Measurements from ENCODE around the gene IFITM2. TPM values are rescaled to one million over a fixed set of nuclear protein-coding genes. Genes with fewer than 3 reads are reported as not detected.

Gene IFITM2
- total RNA-seq, 3 donors from 2014 or later = 81.4 to 404 (median 129) TPM

DNA sequence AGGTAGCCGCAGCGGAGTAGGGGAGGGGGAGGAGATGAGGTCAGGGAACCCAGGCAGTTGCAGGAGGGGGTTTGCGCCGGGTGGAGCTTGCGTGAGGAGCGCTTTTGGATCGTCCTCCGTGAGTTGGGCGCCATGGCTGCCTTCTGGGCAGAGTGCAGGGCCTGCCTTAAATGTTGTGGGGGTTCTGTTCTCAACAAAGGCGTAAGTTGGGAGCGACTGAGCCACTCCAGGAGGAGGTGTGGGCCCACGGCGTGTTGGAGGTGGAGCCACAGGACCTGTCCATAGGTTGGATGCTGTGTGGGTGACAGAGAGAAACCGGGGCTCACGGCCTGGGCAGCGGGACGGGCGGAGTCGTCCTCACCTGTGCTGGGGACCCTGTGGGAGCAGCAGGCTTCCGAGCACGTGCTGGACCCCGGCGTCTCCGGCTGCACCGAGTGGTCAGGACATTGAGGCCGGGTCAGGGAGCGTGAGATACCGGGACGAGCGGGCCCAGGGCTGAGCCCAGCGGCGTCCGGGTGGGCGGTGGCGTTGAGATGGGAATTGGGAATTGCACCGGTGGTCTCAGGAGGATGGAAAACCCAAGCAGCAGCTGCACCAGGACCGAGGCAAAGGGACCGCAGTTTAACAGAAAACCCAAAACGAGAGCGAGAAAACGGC is 19.7 kb upstream of the IFITM2 start:
- no peaks in the 10 kb centered on the region for H3K36me3 ChIP-seq
- peaks cover 0 to 5% of the 10 kb centered on the region in 2 donors for H3K4me1 ChIP-seq
- peak in 1 of 2 donors; percentile 49 for DNase-seq (ENCODE audit: low spot score in 2 of 2)
- no peaks in the 10 kb centered on the region for H3K9me3 ChIP-seq
- peak overlapping the region; percentile 68 to 97 (median 72) for H3K4me3 ChIP-seq
- intact Hi-C loops (cut with DNase I; ENCODE audit: low total_unique reads) = loop anchor here (2.0 kb wide), 1 partner anchor 35 kb away; no protein-coding TSS in a partner anchor
- peaks cover 0 to 17% of the 10 kb centered on the region in 2 donors for H3K27me3 ChIP-seq
- H3K27ac ChIP-seq = peak overlapping the region; percentile 61 to 80
- TF ChIP-seq, protein P1, sequence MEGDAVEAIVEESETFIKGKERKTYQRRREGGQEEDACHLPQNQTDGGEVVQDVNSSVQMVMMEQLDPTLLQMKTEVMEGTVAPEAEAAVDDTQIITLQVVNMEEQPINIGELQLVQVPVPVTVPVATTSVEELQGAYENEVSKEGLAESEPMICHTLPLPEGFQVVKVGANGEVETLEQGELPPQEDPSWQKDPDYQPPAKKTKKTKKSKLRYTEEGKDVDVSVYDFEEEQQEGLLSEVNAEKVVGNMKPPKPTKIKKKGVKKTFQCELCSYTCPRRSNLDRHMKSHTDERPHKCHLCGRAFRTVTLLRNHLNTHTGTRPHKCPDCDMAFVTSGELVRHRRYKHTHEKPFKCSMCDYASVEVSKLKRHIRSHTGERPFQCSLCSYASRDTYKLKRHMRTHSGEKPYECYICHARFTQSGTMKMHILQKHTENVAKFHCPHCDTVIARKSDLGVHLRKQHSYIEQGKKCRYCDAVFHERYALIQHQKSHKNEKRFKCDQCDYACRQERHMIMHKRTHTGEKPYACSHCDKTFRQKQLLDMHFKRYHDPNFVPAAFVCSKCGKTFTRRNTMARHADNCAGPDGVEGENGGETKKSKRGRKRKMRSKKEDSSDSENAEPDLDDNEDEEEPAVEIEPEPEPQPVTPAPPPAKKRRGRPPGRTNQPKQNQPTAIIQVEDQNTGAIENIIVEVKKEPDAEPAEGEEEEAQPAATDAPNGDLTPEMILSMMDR (IDR thresholded peaks at IDR 0.05) = no peak
- no peak for TF ChIP-seq POLR2A (IDR thresholded peaks at IDR 0.05)
- TF ChIP-seq POLR2AphosphoS5 (IDR thresholded peaks at IDR 0.05) = no peak

DNA sequence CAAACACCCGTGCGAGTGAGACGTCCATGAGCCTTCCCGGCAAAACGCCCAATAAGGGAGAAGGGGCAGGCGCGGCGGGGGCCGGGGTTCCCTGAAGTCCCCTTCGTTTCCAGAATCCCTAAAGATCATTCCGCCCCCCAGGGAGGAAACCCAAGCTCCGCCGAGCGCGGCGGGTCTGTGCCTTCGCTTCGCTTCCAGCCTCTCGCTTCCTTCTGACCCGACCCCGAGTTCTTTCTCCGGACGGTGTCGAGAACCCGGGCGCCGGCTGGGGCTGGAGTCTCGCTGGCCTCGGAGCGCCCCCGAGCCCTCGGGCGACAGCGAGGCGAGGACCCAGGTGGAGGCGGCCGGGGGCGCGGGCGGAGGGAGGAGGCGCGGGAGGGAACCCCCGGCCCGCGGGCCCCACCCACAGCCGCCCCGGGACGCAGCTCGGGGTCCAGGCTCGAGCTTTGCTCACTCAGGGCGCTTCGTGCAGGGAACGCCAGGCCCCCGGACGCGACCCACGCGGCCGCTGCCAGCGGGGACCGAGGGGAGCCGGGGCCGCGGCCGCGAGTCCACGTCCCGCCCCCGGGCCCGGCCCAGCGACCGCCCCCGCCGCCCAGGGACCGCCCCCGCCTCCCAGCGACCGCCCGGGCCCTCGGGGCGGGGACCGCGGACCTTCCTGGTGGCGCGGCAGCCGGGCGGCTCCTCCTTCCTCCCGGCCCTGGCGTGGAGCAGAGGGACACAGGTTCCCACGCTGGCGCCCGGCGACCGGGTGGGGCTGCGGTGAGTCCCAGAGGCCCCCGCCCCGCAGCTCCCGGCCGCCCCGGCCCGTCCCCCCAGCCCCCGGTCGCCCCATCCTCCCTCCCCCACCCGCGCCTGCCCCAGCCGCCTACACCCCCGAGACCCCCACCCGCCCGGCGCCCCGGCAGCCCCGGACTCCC is 18.9 kb upstream of the IFITM2 start, which contains the start of gene PGGHG:
Gene PGGHG, plus strand, starts transcription at position 649 of the 920 bp plus-strand sequence. CDS start 691 bp downstream, outside the sequence.
- peak in 1 of 2 donors; percentile 72 for DNase-seq (ENCODE audit: low spot score in 2 of 2)
- Histone ChIP-seq H3K4me3 (peak within 1 kb of the TSS; percentile 68 to 97 (median 72)), H3K36me3 (no peaks in the 10 kb centered on the region), H3K9me3 (no peaks in the 10 kb centered on the region), H3K27ac (peak within 1 kb of the TSS; percentile 61 to 80), H3K4me1 (peaks cover 0 to 5% of the 10 kb centered on the region in 2 donors), H3K27me3 (peaks cover 0 to 15% of the 10 kb centered on the region in 2 donors)
- intact Hi-C loops (cut with DNase I; ENCODE audit: low total_unique reads) = loop anchor here (2.0 kb wide), 1 partner anchor 36 kb away; no protein-coding TSS in a partner anchor
- TF ChIP-seq POLR2AphosphoS5 (IDR thresholded peaks at IDR 0.05) (no peak), POLR2A (IDR thresholded peaks at IDR 0.05) (no peak)
- TF ChIP-seq, protein P1 (IDR thresholded peaks at IDR 0.05) = no peak

DNA sequence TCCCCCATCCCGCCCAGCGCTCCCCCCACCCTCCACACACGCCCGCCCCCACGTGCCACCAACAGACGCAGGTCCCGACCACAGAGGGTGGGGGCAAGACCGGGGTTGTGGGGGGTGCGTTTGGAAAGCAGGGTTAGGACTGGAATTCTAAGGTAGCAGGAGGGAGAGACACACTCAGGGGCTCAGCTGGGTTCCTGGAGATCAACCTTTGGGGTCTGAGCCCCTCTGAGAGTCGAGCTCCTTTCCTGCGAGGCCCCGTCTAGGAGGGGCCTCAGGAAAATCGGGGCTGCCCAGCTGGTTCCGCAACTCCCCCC is 18.3 kb upstream of the IFITM2 start:
- intact Hi-C loops (cut with DNase I; ENCODE audit: low total_unique reads) = loop anchor here (2.0 kb wide), 1 partner anchor 37 kb away; no protein-coding TSS in a partner anchor
- TF ChIP-seq POLR2A (IDR thresholded peaks at IDR 0.05) (no peak), POLR2AphosphoS5 (IDR thresholded peaks at IDR 0.05) (no peak)
- TF ChIP-seq, protein P1 (IDR thresholded peaks at IDR 0.05) = no peak
- Histone ChIP-seq H3K4me3 (peak overlapping the region; percentile 68 to 97 (median 72)), H3K4me1 (peaks cover 0 to 5% of the 10 kb centered on the region in 2 donors), H3K36me3 (no peaks in the 10 kb centered on the region), H3K9me3 (no peaks in the 10 kb centered on the region), H3K27me3 (peaks cover 0 to 9% of the 10 kb centered on the region in 2 donors), H3K27ac (peak overlapping the region; percentile 58 to 80)
- no peak for DNase-seq (ENCODE audit: low spot score in 2 of 2)

DNA sequence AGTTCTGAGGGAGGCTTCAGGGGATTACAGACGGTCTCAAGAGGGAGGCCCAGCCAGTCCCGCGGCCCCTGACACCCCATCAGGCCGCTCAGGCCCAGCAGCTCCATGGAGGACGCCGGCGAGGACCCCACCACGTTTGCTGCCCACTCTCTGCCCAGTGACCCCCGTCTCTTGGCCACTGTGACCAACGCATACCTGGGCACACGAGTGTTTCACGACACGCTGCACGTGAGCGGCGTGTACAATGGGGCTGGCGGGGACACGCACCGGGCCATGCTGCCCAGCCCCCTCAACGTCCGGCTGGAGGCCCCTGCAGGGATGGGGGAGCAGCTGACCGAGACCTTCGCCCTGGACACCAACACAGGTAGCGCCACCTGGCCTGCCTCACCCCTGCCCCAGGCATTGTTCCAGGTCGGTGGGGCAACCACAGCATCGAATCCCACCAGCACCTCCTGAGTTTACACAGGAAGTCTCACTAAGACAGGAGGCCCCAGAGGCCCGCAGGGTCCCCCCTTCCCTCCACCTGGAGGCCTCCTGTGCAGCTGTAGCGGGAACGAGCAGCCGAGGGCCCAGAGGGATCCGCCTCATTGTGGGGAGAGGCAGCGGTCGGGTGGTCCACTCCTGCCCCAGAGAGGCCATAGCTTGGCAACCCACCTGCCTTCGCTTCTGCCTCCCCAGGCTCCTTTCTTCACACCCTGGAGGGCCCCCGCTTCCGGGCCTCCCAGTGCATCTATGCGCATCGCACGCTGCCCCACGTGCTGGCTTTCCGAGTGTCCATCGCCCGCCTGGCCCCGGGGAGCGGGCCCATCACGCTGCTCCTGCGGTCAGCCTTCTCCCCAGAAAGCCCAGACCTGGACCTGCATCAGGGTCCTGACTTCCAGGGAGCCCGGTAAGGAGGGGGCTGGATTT is 17.6 kb upstream of the IFITM2 start:
- peak overlapping the region; percentile 68 to 97 (median 72) for H3K4me3 ChIP-seq
- H3K9me3 ChIP-seq = no peaks in the 10 kb centered on the region
- H3K4me1 ChIP-seq = peaks cover 0 to 5% of the 10 kb centered on the region in 2 donors
- TF ChIP-seq POLR2AphosphoS5 (IDR thresholded peaks at IDR 0.05) (no peak), POLR2A (IDR thresholded peaks at IDR 0.05) (no peak)
- TF ChIP-seq, protein P1 (IDR thresholded peaks at IDR 0.05) = no peak
- H3K36me3 ChIP-seq = no peaks in the 10 kb centered on the region
- peaks cover 0 to 3% of the 10 kb centered on the region in 2 donors for H3K27me3 ChIP-seq
- H3K27ac ChIP-seq = peak overlapping the region in 1 of 2 donors; percentile 80
- DNase-seq (ENCODE audit: low spot score in 2 of 2) = peak in 1 of 2 donors; percentile 38
- intact Hi-C loops (cut with DNase I; ENCODE audit: low total_unique reads) = loop anchor here (2.0 kb wide), 1 partner anchor 37 kb away; no protein-coding TSS in a partner anchor
